ENCODE results near the gene NDUFS2. TPM values are rescaled to one million over a fixed set of nuclear protein-coding genes. Genes with fewer than 3 reads are reported as not detected.

Gene NDUFS2
- total and polyA plus RNA-seq, 9 of the 15 experiments (the other 6 are each of a cell fraction or from before 2014, with no cell fraction given): 70.0 to 176 (median 141) TPM

DNA sequence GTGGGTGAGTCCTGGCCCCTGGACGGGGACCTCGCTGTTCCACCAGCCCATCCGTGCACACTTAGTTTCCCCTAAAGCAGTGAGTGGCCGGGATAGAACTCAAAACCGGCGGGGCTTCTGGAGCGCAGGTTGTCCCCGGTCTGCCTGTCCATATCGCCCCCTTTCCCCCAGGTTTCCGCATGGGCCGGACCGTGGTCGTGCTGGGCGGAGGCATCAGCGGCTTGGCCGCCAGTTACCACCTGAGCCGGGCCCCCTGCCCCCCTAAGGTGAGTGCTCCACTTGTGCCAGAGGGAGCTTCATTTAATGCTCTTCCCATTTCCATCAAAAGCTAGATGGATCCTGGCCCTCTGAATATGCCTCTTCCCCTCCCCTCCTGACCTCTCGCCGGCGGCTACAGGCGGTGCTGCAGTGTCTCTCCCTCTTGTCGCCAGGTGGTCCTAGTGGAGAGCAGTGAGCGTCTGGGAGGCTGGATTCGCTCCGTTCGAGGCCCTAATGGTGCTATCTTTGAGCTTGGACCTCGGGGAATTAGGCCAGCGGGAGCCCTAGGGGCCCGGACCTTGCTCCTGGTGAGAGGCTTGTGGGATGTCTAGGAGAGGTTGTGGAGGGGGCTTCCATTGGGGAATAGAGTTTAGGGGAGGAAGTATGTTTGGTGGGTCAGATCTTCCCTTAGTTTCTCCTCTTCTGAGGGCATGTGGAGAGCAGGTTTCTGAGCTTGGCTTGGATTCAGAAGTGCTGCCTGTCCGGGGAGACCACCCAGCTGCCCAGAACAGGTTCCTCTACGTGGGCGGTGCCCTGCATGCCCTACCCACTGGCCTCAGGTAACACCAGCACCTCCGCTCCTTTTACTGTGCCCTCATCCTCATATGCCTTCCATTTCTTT, 35.3 kb upstream of the NDUFS2 start (continued):
- TF ChIP-seq CHAMP1 (IDR thresholded peaks at IDR 0.05) (no peak), FOXO4 (CRISPR knock-in tag; IDR thresholded peaks at IDR 0.05) (no peak), CEBPG (CRISPR knock-in tag; IDR thresholded peaks at IDR 0.05) (no peak), CEBPG (tag; conservative IDR thresholded peaks at IDR 0.05 in 1 of 2, IDR thresholded peaks at IDR 0.05 in 1 of 2) (no peak), ZNF232 (CRISPR knock-in tag; IDR thresholded peaks at IDR 0.05) (no peak), U2AF1 (optimal IDR thresholded peaks at IDR 0.05; ENCODE audit: low read depth, low read length) (no peak), ZNF12 (CRISPR knock-in tag; IDR thresholded peaks at IDR 0.05) (no peak), KDM1A (IDR thresholded peaks at IDR 0.05) (no peak), ZNF445 (CRISPR knock-in tag; IDR thresholded peaks at IDR 0.05; ENCODE audit: low read depth) (no peak), NFATC3 (IDR thresholded peaks at IDR 0.05) (no peak), DNMT1 (IDR thresholded peaks at IDR 0.05) (no peak), SOX6 (IDR thresholded peaks at IDR 0.05) (no peak), MYNN (IDR thresholded peaks at IDR 0.05) (no peak), MYNN (CRISPR knock-in tag; IDR thresholded peaks at IDR 0.05) (no peak), ZNF175 (CRISPR knock-in tag; IDR thresholded peaks at IDR 0.05; ENCODE audit: low read depth) (no peak), ZC3H11A (IDR thresholded peaks at IDR 0.05; ENCODE audit: low read depth, low read length) (no peak), CHD1 (IDR thresholded peaks at IDR 0.05; ENCODE audit: low read length) (peak; percentile 86), ZBTB7A (IDR thresholded peaks at IDR 0.05; ENCODE audit: borderline replicate concordance, control insufficient read depth, low read depth, low read length) (peak; percentile 52; the same call in 1 of the 2 replicates)
- TF ChIP-seq, protein P1, sequence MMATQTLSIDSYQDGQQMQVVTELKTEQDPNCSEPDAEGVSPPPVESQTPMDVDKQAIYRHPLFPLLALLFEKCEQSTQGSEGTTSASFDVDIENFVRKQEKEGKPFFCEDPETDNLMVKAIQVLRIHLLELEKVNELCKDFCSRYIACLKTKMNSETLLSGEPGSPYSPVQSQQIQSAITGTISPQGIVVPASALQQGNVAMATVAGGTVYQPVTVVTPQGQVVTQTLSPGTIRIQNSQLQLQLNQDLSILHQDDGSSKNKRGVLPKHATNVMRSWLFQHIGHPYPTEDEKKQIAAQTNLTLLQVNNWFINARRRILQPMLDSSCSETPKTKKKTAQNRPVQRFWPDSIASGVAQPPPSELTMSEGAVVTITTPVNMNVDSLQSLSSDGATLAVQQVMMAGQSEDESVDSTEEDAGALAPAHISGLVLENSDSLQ (IDR thresholded peaks at IDR 0.05): no peak
- TF ChIP-seq, protein P2, sequence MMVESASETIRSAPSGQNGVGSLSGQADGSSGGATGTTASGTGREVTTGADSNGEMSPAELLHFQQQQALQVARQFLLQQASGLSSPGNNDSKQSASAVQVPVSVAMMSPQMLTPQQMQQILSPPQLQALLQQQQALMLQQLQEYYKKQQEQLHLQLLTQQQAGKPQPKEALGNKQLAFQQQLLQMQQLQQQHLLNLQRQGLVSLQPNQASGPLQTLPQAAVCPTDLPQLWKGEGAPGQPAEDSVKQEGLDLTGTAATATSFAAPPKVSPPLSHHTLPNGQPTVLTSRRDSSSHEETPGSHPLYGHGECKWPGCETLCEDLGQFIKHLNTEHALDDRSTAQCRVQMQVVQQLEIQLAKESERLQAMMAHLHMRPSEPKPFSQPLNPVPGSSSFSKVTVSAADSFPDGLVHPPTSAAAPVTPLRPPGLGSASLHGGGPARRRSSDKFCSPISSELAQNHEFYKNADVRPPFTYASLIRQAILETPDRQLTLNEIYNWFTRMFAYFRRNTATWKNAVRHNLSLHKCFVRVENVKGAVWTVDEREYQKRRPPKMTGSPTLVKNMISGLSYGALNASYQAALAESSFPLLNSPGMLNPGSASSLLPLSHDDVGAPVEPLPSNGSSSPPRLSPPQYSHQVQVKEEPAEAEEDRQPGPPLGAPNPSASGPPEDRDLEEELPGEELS (CRISPR knock-in tag; IDR thresholded peaks at IDR 0.05; ENCODE audit: borderline replicate concordance): 0 out of 2 replicates have a peak, but pooled peaks have one; percentile 4
- TF ChIP-seq, protein P3, sequence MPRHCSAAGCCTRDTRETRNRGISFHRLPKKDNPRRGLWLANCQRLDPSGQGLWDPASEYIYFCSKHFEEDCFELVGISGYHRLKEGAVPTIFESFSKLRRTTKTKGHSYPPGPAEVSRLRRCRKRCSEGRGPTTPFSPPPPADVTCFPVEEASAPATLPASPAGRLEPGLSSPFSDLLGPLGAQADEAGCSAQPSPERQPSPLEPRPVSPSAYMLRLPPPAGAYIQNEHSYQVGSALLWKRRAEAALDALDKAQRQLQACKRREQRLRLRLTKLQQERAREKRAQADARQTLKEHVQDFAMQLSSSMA (CRISPR knock-in tag; IDR thresholded peaks at IDR 0.05): no peak
